GM21528 (cell line): Measurements from ENCODE around the gene RIPPLY1.

ENCODE experiments used
- ATAC-seq: cut with Tn5 transposase; IDR thresholded peaks from one replicate; pipeline ENCODE4 v1.9.1; 2021; ENCODE audit warnings: mild to moderate bottlenecking, moderate library complexity; ENCODE audit not compliant: unreplicated experiment, low FRiP score

The RIPPLY1 gene

GRCh38 chrX:106862972-106863688, 40.0 kb downstream of the RIPPLY1 start:
- no peak for ATAC-seq
